Common myeloid progenitor, CD34-positive (primary cell): Measurements from ENCODE around the gene C1orf116.

Source experiments
- CTCF ChIA-PET: fragments of 350-600 bp; sonication (Branson Sonifier 250); formaldehyde crosslinking; loops from one replicate; lab custom pipeline; 2021; ENCODE audit warnings: antibody characterized with exemption; lab: Charles Lee
- POLR2A ChIA-PET: fragments of 350-600 bp; sonication (Branson Sonifier 250); formaldehyde crosslinking; loops from one replicate; lab custom pipeline; 2021; ENCODE audit warnings: antibody characterized with exemption; lab: Charles Lee
- DNase-seq, 3 donors: peaks; one replicate each; pipeline versions ENCODE4 v3.0.0 to v3.0.0-alpha.2; 2013
- H3K27ac ChIP-seq, 2 experiments: 1 replicate in 1 of 2; 2 replicates in 1 of 2; pipeline ENCODE4 v1.7.0; 2013; ENCODE audit warnings: inconsistent platforms in 2 of 2, low read length in 2 of 2, mild to moderate bottlenecking in 2 of 2, low read depth in 1 of 2, moderate library complexity in 1 of 2; ENCODE audit not compliant: severe bottlenecking in 2 of 2, insufficient read depth in 1 of 2, poor library complexity in 1 of 2
- H3K27me3 ChIP-seq, 5 experiments: replicated peaks in 2 of 5; 1 replicate in 3 of 5; 2 replicates in 2 of 5; pipeline versions ENCODE4 v1.6.1 to v1.7.0; 2013; ENCODE audit warnings: low read length in 4 of 5, mild to moderate bottlenecking in 2 of 5, moderate library complexity in 2 of 5, inconsistent platforms in 1 of 5; ENCODE audit not compliant: insufficient read depth in 5 of 5, control insufficient read depth in 4 of 5
- H3K36me3 ChIP-seq, 4 experiments: 1 replicate in 2 of 4; 2 replicates in 2 of 4; pipeline versions ENCODE4 v1.6.1 to v1.7.0; 2013; ENCODE audit warnings: low read length in 3 of 4, control low read depth in 1 of 4, mild to moderate bottlenecking in 1 of 4; ENCODE audit not compliant: control insufficient read depth in 4 of 4, insufficient read depth in 4 of 4
- H3K4me1 ChIP-seq, 4 experiments: 1 replicate in 3 of 4; 2 replicates in 1 of 4; pipeline versions ENCODE4 v1.6.1 to v1.7.1; 2013; ENCODE audit warnings: low read length in 3 of 4, mild to moderate bottlenecking in 3 of 4, control low read depth in 1 of 4, inconsistent platforms in 1 of 4, moderate library complexity in 1 of 4; ENCODE audit not compliant: control insufficient read depth in 4 of 4, insufficient read depth in 4 of 4; ENCODE audit errors: control extremely low read depth in 1 of 4
- H3K4me3 ChIP-seq, 7 experiments: 1 replicate in 4 of 7; 2 replicates in 3 of 7; pipeline versions ENCODE4 v1.5.1 to v1.7.0; 2013; ENCODE audit warnings: mild to moderate bottlenecking in 7 of 7, low read length in 6 of 7, moderate library complexity in 6 of 7, inconsistent platforms in 2 of 7, low read depth in 2 of 7, control low read depth in 1 of 7; ENCODE audit not compliant: insufficient read depth in 4 of 7, control insufficient read depth in 1 of 7; ENCODE audit errors: extremely low read depth in 1 of 7
- H3K9me3 ChIP-seq, 5 experiments: 1 replicate in 4 of 5; 2 replicates in 1 of 5; pipeline versions ENCODE4 v1.6.1 to v1.7.1; 2013; ENCODE audit warnings: low read length in 4 of 5, mild to moderate bottlenecking in 2 of 5, inconsistent platforms in 1 of 5, low read depth in 1 of 5, moderate library complexity in 1 of 5; ENCODE audit not compliant: control insufficient read depth in 4 of 5, insufficient read depth in 2 of 5; ENCODE audit errors: control extremely low read depth in 1 of 5
- WGBS: methylation state at CpG from one replicate; pipeline ENCODE4 v1.1.5; 2013; ENCODE audit not compliant: insufficient coverage; 5-methylcytosine and 5-hydroxymethylcytosine counted together

The C1orf116 gene

GRCh38 chr1:207054491-207054890 is 21.9 kb upstream of the C1orf116 start:
- H3K4me3 ChIP-seq, result peak overlapping the region in 2 of 7 experiments; percentile 10 to 34
- ChIA-PET POLR2A (interaction anchor here (0.6 kb wide), 1 partner anchor 24 kb away, joined by 3 read pairs; no protein-coding TSS in a partner anchor), CTCF (interaction anchor here (1.1 to 3.1 kb wide), 4 partner anchors 17 to 29 kb away, joined by 3 to 18 read pairs (median 9); no protein-coding TSS in a partner anchor)
- WGBS, result 40% methylated on average over 1 of the region's 2 CpGs
- no peaks in the 10 kb centered on the region for H3K9me3 ChIP-seq
- H3K27me3 ChIP-seq, result no peaks in the 10 kb centered on the region
- peaks cover 0 to under 1% (median under 1%) of the 10 kb centered on the region in 4 experiments for H3K36me3 ChIP-seq
- peak in 2 of 3 donors; percentile 54 to 60 for DNase-seq
- H3K27ac ChIP-seq, result no peak overlapping the region
- peaks cover 37 to 58% (median 44%) of the 10 kb centered on the region in 4 experiments for H3K4me1 ChIP-seq

GRCh38 chr1:207052911-207053769 is 20.6 kb upstream of the C1orf116 start, which contains the start of gene PFKFB2:
Gene PFKFB2, plus strand, starts transcription at chr1:207053275. Its CDS starts 1,443 bp downstream, at chr1:207054718.
- 11% methylated on average over 47 of the region's 56 CpGs for WGBS
- Histone ChIP-seq H3K9me3 (no peaks in the 10 kb centered on the region), H3K36me3 (peaks cover 6 to 14% (median 9%) of the 10 kb centered on the region in 4 experiments), H3K4me1 (peaks cover 27 to 53% (median 37%) of the 10 kb centered on the region in 4 experiments), H3K4me3 (peak within 1 kb of the TSS; percentile 62 to 91 (median 79)), H3K27ac (peak within 1 kb of the TSS; percentile 34 to 97), H3K27me3 (no peaks in the 10 kb centered on the region)
- DNase-seq, result peak; percentile 92 to 96 (median 96)
- ChIA-PET POLR2A (interaction anchor here (0.9 to 1.3 kb wide), 3 partner anchors 10 to 269 kb away, joined by 3 to 4 read pairs (median 3); partner anchors contain the start of gene CD55), CTCF (interaction anchor here (0.6 to 1.3 kb wide), 12 partner anchors 8 to 565 kb away, joined by 3 to 4 read pairs (median 3); partner anchors contain the start of gene C1orf116)

GRCh38 chr1:207051191-207051943 is 18.8 kb upstream of the C1orf116 start, which contains the start of gene YOD1:
Gene YOD1, minus strand, starts transcription at chr1:207051208. Its CDS starts 178 bp downstream, at chr1:207051030.
- H3K4me3 ChIP-seq, result peak within 1 kb of the TSS; percentile 83 to 100 (median 99)
- H3K4me1 ChIP-seq, result peaks cover 22 to 48% (median 36%) of the 10 kb centered on the region in 4 experiments
- no peaks in the 10 kb centered on the region for H3K9me3 ChIP-seq
- WGBS, result 77% methylated on average over 8 of the region's 15 CpGs
- H3K27me3 ChIP-seq, result no peaks in the 10 kb centered on the region
- POLR2A ChIA-PET, result interaction anchor here (0.6 kb wide), 1 partner anchor 1109 kb away, joined by 3 read pairs; no protein-coding TSS in a partner anchor
- CTCF ChIA-PET, result interaction anchor here (1.2 to 7.4 kb wide), 7 partner anchors 20 to 29 kb away, joined by 4 to 60 read pairs (median 8); partner anchors contain the start of gene C1orf116
- no peak for DNase-seq
- peak within 1 kb of the TSS; percentile 93 to 97 for H3K27ac ChIP-seq
- H3K36me3 ChIP-seq, result peaks cover 6 to 23% (median 12%) of the 10 kb centered on the region in 4 experiments

- CTCF ChIA-PET, result interaction anchor here (0.8 to 7.4 kb wide), 12 partner anchors 10 to 449 kb away, joined by 3 to 60 read pairs (median 8); partner anchors contain the start of gene C1orf116
- H3K36me3 ChIP-seq, result peaks cover 8 to 23% (median 14%) of the 10 kb centered on the region in 4 experiments
- 0% methylated on average over 40 of the region's 47 CpGs for WGBS
- peak overlapping the region; percentile 93 to 97 for H3K27ac ChIP-seq
- H3K9me3 ChIP-seq, result no peaks in the 10 kb centered on the region
- DNase-seq, result peak; percentile 92 to 96 (median 94)
- POLR2A ChIA-PET, result interaction anchor here (0.6 kb wide), 1 partner anchor 1108 kb away, joined by 3 read pairs; no protein-coding TSS in a partner anchor
- no peaks in the 10 kb centered on the region for H3K27me3 ChIP-seq
- H3K4me3 ChIP-seq, result peak overlapping the region; percentile 83 to 100 (median 99)
- H3K4me1 ChIP-seq, result peaks cover 20 to 48% (median 36%) of the 10 kb centered on the region in 4 experiments
These were observed 18.1 kb upstream of the C1orf116 start for GRCh38 chr1:207050480-207051190.

GRCh38 chr1:207049974-207050391 is 17.4 kb upstream of the C1orf116 start:
- no peaks in the 10 kb centered on the region for H3K27me3 ChIP-seq
- peaks cover 8 to 23% (median 16%) of the 10 kb centered on the region in 4 experiments for H3K36me3 ChIP-seq
- peak; percentile 57 to 68 (median 67) for DNase-seq
- peak overlapping the region; percentile 83 to 100 (median 99) for H3K4me3 ChIP-seq
- H3K27ac ChIP-seq, result peak overlapping the region; percentile 93 to 97
- ChIA-PET POLR2A (no interaction called here), CTCF (interaction anchor here (0.8 to 7.4 kb wide), 15 partner anchors 9 to 450 kb away, joined by 3 to 60 read pairs (median 7); partner anchors contain the start of gene C1orf116)
- peaks cover 14 to 48% (median 35%) of the 10 kb centered on the region in 4 experiments for H3K4me1 ChIP-seq
- WGBS, result 0% methylated on average over 3 of the region's 6 CpGs
- H3K9me3 ChIP-seq, result no peaks in the 10 kb centered on the region
